Stimulated activated CD8-positive, alpha-beta memory T cell treated with anti-CD3 and anti-CD28 coated beads, Interleukin-7, amount 100 ng/mL, for 24 hours (primary cell): ENCODE measurements around the gene ZNF550.
A peak's percentile ranks its signal among the peaks of the same experiment; 100 is the strongest.

ENCODE experiments used
- DNase-seq: peaks from one replicate; pipeline ENCODE4 v3.0.0-alpha.2; 2020; ENCODE audit warnings: low read depth

Gene ZNF550

GRCh38 chr19:57559404-57560025 lies at the start of gene ZNF550:
TSS of gene ZNF550 (minus strand) at chr19:57559863. CDS start at chr19:57559682, 181 bp downstream.
- peak; percentile 78 for DNase-seq

GRCh38 chr19:57606931-57607330 lies 47.3 kb upstream of the ZNF550 start:
- DNase-seq, result no peak

- DNase-seq, result peak; percentile 80
Observed at GRCh38 chr19:57599761-57600383, 40.2 kb upstream of the ZNF550 start, which contains the start of gene ZNF530. TSS of gene ZNF530 (plus strand) at chr19:57599885. CDS start at chr19:57604346, 4,461 bp downstream.

GRCh38 chr19:57599377-57599760 lies 39.7 kb upstream of the ZNF550 start:
- DNase-seq, result no peak

GRCh38 chr19:57587529-57587928 lies 27.9 kb upstream of the ZNF550 start:
- no peak for DNase-seq

- DNase-seq, result peak; percentile 60
Observed at GRCh38 chr19:57583521-57584416, 24.1 kb upstream of the ZNF550 start, which contains the start of gene ZIK1. TSS of gene ZIK1 (plus strand) at chr19:57584145. CDS start at chr19:57584357, 212 bp downstream.

GRCh38 chr19:57583104-57583520 lies 23.4 kb upstream of the ZNF550 start:
- DNase-seq, result no peak

GRCh38 chr19:57578487-57579205 lies 19.0 kb upstream of the ZNF550 start, which contains the start of gene ZNF416:
TSS of gene ZNF416 (minus strand) at chr19:57578911. CDS start at chr19:57578704, 207 bp downstream.
- peak; percentile 82 for DNase-seq

- DNase-seq, result no peak
Observed at GRCh38 chr19:57576661-57577060, 17.0 kb upstream of the ZNF550 start.

GRCh38 chr19:57572415-57572947 lies 12.8 kb upstream of the ZNF550 start:
- no peak for DNase-seq

- no peak for DNase-seq
Observed at GRCh38 chr19:57570707-57571106, 11.0 kb upstream of the ZNF550 start.

- DNase-seq, result no peak
Observed at GRCh38 chr19:57566396-57567265, 7.0 kb upstream of the ZNF550 start.

GRCh38 chr19:57563547-57563946 lies 3.9 kb upstream of the ZNF550 start:
- no peak for DNase-seq

GRCh38 chr19:57560049-57560491 lies 407 bp upstream of the ZNF550 start:
- no peak for DNase-seq

- no peak for DNase-seq
Observed at GRCh38 chr19:57559008-57559403, 657 bp downstream of the ZNF550 start.

- no peak for DNase-seq
Observed at GRCh38 chr19:57558525-57558924, 1.1 kb downstream of the ZNF550 start.

GRCh38 chr19:57557659-57558058 lies 2.0 kb downstream of the ZNF550 start:
- DNase-seq, result no peak

- no peak for DNase-seq
Observed at GRCh38 chr19:57552432-57552831, 7.2 kb downstream of the ZNF550 start.

GRCh38 chr19:57546513-57546912 lies 13.2 kb downstream of the ZNF550 start:
- DNase-seq, result no peak

- DNase-seq, result no peak
Observed at GRCh38 chr19:57537953-57538547, 21.6 kb downstream of the ZNF550 start.
